Left ventricle myocardium superior (tissue), 1 donor: Measurements from ENCODE around the gene AMY2A. TPM values are rescaled to one million over a fixed set of nuclear protein-coding genes. Genes with fewer than 3 reads are reported as not detected.

Experiments
- total RNA-seq: library from RNA; stranded (reverse); fragmentation: NEBNext Ultra II Directional; extraction: Animal tissue kit (Norgen Biotek cat#: 25700); gene quantifications from one replicate; pipeline ENCODE4 v1.2.1, GENCODE V29; 2021
- donor health status: DM: no; HTN: yes; CAD: no; lungs with severe emphysema.

AMY2A gene
- total RNA-seq, 1 donor from 2014 or later: not detected

Other genes starting within 250 kb of the AMY2A start
- gene RNPC3, start 91.7 kb upstream of the AMY2A start, total RNA-seq: 18.1 TPM
- 21.0 TPM for gene AMY2B, start 45.8 kb upstream of the AMY2A start, total RNA-seq
- not detected for gene AMY1A, start 38.3 kb downstream of the AMY2A start, total RNA-seq
- gene AMY1B, start 78.8 kb downstream of the AMY2A start, total RNA-seq: not detected
- gene AMY1C, start 132.5 kb downstream of the AMY2A start, total RNA-seq: not detected